CD14-positive monocyte (primary cell): ENCODE data around the gene AFG1L. TPM values are rescaled to one million over a fixed set of nuclear protein-coding genes. Genes with fewer than 3 reads are reported as not detected.

Experiments used
- DNase-seq, 3 donors: peaks; one replicate each; pipeline ENCODE4 v3.0.0-alpha.2; 2011 to 2022
- H2AFZ ChIP-seq: 2 replicates; pipeline ENCODE4 v1.6.0; 2012; ENCODE audit warnings: mild to moderate bottlenecking, low read depth, low read length, inconsistent platforms; ENCODE audit not compliant: insufficient read depth, poor library complexity, severe bottlenecking
- H3K27ac ChIP-seq, 2 donors: 1 replicate in 1 of 2; 2 replicates in 1 of 2; pipeline ENCODE4 v1.5.1; 2012 to 2013; ENCODE audit warnings: low read length in 2 of 2, control low read depth in 1 of 2, inconsistent platforms in 1 of 2, low read depth in 1 of 2, mild to moderate bottlenecking in 1 of 2
- H3K27me3 ChIP-seq, 2 donors: one replicate each; pipeline versions ENCODE4 v1.6.0 to v1.6.1; 2011 to 2013; ENCODE audit warnings: low read length in 2 of 2; ENCODE audit not compliant: control insufficient read depth in 2 of 2, insufficient read depth in 2 of 2
- H3K36me3 ChIP-seq, 2 donors: replicated peaks in 1 of 2; 1 replicate in 1 of 2; 2 replicates in 1 of 2; pipeline versions ENCODE4 v1.5.1 to v1.6.1; 2012 to 2013; ENCODE audit warnings: low read length in 2 of 2, control low read depth in 1 of 2, inconsistent platforms in 1 of 2, mild to moderate bottlenecking in 1 of 2; ENCODE audit not compliant: insufficient read depth in 2 of 2, control insufficient read depth in 1 of 2
- H3K4me1 ChIP-seq, 2 donors: 1 replicate in 1 of 2; 2 replicates in 1 of 2; pipeline versions ENCODE4 v1.5.1 to v1.6.1; 2012 to 2013; ENCODE audit warnings: low read length in 2 of 2, control low read depth in 1 of 2, inconsistent platforms in 1 of 2, mild to moderate bottlenecking in 1 of 2, moderate library complexity in 1 of 2; ENCODE audit not compliant: insufficient read depth in 2 of 2, control insufficient read depth in 1 of 2
- H3K4me2 ChIP-seq: replicated peaks from 2 replicates; pipeline ENCODE3; 2012; ENCODE audit warnings: low read length, moderate library complexity, mild to moderate bottlenecking; ENCODE audit not compliant: poor library complexity, severe bottlenecking; ENCODE audit errors: extremely low read depth
- H3K4me3 ChIP-seq, 3 experiments: fragments of 200-600 bp in 1 of 3; sonication (generic) in 1 of 3; replicated peaks in 1 of 3; 1 replicate in 2 of 3; 2 replicates in 1 of 3; pipeline ENCODE4 v1.5.1; 2011 to 2013; ENCODE audit warnings: low read length in 3 of 3, mild to moderate bottlenecking in 3 of 3, control low read depth in 2 of 3, low read depth in 2 of 3, inconsistent platforms in 1 of 3, moderate library complexity in 1 of 3
- H3K79me2 ChIP-seq: 2 replicates; pipeline ENCODE4 v1.6.0; 2012; ENCODE audit warnings: mild to moderate bottlenecking, control low read depth, inconsistent platforms, low read length, moderate library complexity; ENCODE audit not compliant: insufficient read depth
- H3K9ac ChIP-seq: 2 replicates; pipeline ENCODE4 v1.6.0; 2017; ENCODE audit warnings: low read length, mild to moderate bottlenecking; ENCODE audit not compliant: insufficient read depth, poor library complexity, severe bottlenecking
- H3K9me3 ChIP-seq, 2 donors: replicated peaks in 1 of 2; 1 replicate in 1 of 2; 2 replicates in 1 of 2; pipeline versions ENCODE4 v1.5.1 to v1.6.1; 2012 to 2013; ENCODE audit warnings: low read length in 2 of 2, control low read depth in 1 of 2; ENCODE audit not compliant: control insufficient read depth in 1 of 2, insufficient read depth in 1 of 2
- H4K20me1 ChIP-seq: 2 replicates; pipeline ENCODE4 v1.6.0; 2012; ENCODE audit warnings: mild to moderate bottlenecking, low read length, control low read depth, moderate library complexity; ENCODE audit not compliant: insufficient read depth
- H3K27ac Mint-ChIP-seq, 7 donors: one replicate each; pipeline ENCODE4 v1.8.0; 2020; ENCODE audit warnings: mild to moderate bottlenecking in 7 of 7, mixed read lengths in 7 of 7, moderate library complexity in 6 of 7, inconsistent platforms in 2 of 7
- H3K27me3 Mint-ChIP-seq, 3 donors: one replicate each; pipeline ENCODE4 v1.8.0; 2021 to 2022; ENCODE audit warnings: low read depth in 3 of 3, mild to moderate bottlenecking in 3 of 3, mixed read lengths in 3 of 3, moderate library complexity in 3 of 3, inconsistent platforms in 1 of 3
- H3K36me3 Mint-ChIP-seq, 2 donors: one replicate each; pipeline ENCODE4 v1.8.0; 2020; ENCODE audit warnings: mixed read lengths in 2 of 2, inconsistent platforms in 1 of 2, mild to moderate bottlenecking in 1 of 2
- H3K4me1 Mint-ChIP-seq: one replicate; pipeline ENCODE4 v1.8.0; 2020; ENCODE audit warnings: mild to moderate bottlenecking, mixed read lengths
- H3K4me3 Mint-ChIP-seq, 2 donors: one replicate each; pipeline ENCODE4 v1.8.0; 2020; ENCODE audit warnings: mild to moderate bottlenecking in 2 of 2, mixed read lengths in 2 of 2, moderate library complexity in 1 of 2
- H3K9me3 Mint-ChIP-seq, 7 donors: one replicate each; pipeline ENCODE4 v1.8.0; 2020 to 2022; ENCODE audit warnings: mixed read lengths in 7 of 7, mild to moderate bottlenecking in 6 of 7, moderate library complexity in 6 of 7, inconsistent platforms in 2 of 7
- WGBS: methylation state at CpG from one replicate; pipeline ENCODE4 v1.1.5; 2013; ENCODE audit warnings: missing lambda C conversion rate; ENCODE audit not compliant: insufficient coverage; 5-methylcytosine and 5-hydroxymethylcytosine counted together
- intact Hi-C, 2 donors: fragments of 100-400 bp; cut with micrococcal nuclease; formaldehyde crosslinking; loops; one replicate each; pipeline versions ENCODE4 v1.15.0 to v1.15.1; 2023
- polyA plus RNA-seq, 3 donors: library from polyadenylated mRNA; depleted of rRNA in 1 of 3; unstranded in 2 of 3; stranded (reverse) in 1 of 3; fragments of 300-500 nt in 2 of 3; fragments of >200 nt in 1 of 3; fragmentation: Illumina TruSeq in 2 of 3; gene quantifications; 1 replicate in 2 of 3; 2 replicates in 1 of 3; pipeline ENCODE4 v1.2.3, GENCODE V29; 2012 to 2021
- TF ChIP-seq, protein P1 (sequence below): fragments of 200-600 bp; IDR thresholded peaks from one replicate; pipeline ENCODE4 v1.8.0; 2022; ENCODE audit warnings: antibody characterized with exemption, mild to moderate bottlenecking

Gene AFG1L
- polyA plus RNA-seq, 3 donors = 0.95 to 2.8 (median 2.7) TPM

DNA sequence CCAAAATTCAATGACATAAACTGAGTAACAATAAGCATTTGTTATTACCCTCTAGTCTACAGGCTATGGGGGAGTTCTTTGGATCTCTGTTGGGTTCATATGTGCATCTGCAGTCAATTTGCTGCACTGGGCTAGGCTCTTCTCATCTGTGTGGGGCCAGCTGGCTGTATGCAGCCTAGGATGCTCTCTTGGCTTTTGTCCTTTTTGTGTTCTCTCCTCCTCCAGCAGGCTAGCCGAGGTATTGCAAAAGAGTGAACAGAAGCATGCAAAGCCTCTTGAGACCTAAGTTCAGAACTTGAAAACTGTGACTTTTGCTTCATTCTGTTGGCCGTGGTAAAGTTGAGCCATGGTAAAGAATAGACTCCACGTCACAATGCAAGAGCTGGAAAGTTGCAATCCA lies 203.0 kb downstream of the AFG1L start:
- H3K79me2 ChIP-seq = no peaks in the 10 kb centered on the region
- no peak overlapping the region for H3K4me3 Mint-ChIP-seq
- H3K36me3 ChIP-seq = peaks cover 0 to 2% of the 10 kb centered on the region in 2 donors
- no peaks in the 10 kb centered on the region for H4K20me1 ChIP-seq
- peaks cover 0 to 2% (median 0%) of the 10 kb centered on the region in 7 donors for H3K9me3 Mint-ChIP-seq
- no peaks in the 10 kb centered on the region for H3K4me1 ChIP-seq
- no peak overlapping the region for H3K4me3 ChIP-seq
- intact Hi-C loops = no loop called here
- no peak for DNase-seq
- H3K4me1 Mint-ChIP-seq = no peaks in the 10 kb centered on the region
- H3K4me2 ChIP-seq = no peak overlapping the region
- H3K27me3 Mint-ChIP-seq = peaks cover 0 to 3% (median 0%) of the 10 kb centered on the region in 3 donors
- no peak overlapping the region for H3K9ac ChIP-seq
- H3K27ac ChIP-seq = no peak overlapping the region
- 76% methylated on average over 3 of the region's 3 CpGs for WGBS
- peaks cover 3% of the 10 kb centered on the region in 2 donors for H3K36me3 Mint-ChIP-seq
- TF ChIP-seq, protein P1, sequence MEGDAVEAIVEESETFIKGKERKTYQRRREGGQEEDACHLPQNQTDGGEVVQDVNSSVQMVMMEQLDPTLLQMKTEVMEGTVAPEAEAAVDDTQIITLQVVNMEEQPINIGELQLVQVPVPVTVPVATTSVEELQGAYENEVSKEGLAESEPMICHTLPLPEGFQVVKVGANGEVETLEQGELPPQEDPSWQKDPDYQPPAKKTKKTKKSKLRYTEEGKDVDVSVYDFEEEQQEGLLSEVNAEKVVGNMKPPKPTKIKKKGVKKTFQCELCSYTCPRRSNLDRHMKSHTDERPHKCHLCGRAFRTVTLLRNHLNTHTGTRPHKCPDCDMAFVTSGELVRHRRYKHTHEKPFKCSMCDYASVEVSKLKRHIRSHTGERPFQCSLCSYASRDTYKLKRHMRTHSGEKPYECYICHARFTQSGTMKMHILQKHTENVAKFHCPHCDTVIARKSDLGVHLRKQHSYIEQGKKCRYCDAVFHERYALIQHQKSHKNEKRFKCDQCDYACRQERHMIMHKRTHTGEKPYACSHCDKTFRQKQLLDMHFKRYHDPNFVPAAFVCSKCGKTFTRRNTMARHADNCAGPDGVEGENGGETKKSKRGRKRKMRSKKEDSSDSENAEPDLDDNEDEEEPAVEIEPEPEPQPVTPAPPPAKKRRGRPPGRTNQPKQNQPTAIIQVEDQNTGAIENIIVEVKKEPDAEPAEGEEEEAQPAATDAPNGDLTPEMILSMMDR = no peak
- H3K9me3 ChIP-seq = no peaks in the 10 kb centered on the region
- H2AFZ ChIP-seq = no peak overlapping the region
- H3K27ac Mint-ChIP-seq = no peak overlapping the region
- no peaks in the 10 kb centered on the region for H3K27me3 ChIP-seq

DNA sequence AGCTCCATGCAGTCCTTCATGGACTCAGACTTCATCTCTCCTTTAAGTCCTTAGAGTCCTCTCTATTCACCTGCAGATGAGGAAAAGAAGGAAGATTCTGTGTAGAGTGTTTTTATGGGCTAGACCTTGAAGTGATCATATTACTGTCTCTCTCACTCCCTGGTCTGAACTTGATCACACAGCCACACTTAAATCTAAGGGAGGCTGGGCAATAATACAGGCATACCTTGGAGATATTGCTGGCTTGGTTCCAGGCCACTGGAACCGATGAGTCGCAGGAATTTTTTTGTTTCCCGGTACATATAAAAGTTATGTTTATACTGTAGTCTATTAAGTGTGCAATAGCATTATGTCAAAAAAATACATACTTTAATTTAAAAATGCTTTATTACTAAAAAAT lies 206.7 kb downstream of the AFG1L start:
- Histone ChIP-seq H3K4me3 (no peak overlapping the region), H4K20me1 (no peaks in the 10 kb centered on the region), H2AFZ (no peak overlapping the region), H3K36me3 (peaks cover 0 to 2% of the 10 kb centered on the region in 2 donors), H3K27me3 (no peaks in the 10 kb centered on the region), H3K79me2 (no peaks in the 10 kb centered on the region), H3K9ac (no peak overlapping the region), H3K9me3 (no peaks in the 10 kb centered on the region), H3K27ac (no peak overlapping the region), H3K4me1 (no peaks in the 10 kb centered on the region), H3K4me2 (no peak overlapping the region)
- Mint-ChIP-seq H3K27me3 (peaks cover 0 to 2% (median 0%) of the 10 kb centered on the region in 3 donors), H3K4me1 (no peaks in the 10 kb centered on the region), H3K4me3 (no peak overlapping the region), H3K9me3 (peaks cover 0 to 4% (median 0%) of the 10 kb centered on the region in 7 donors), H3K36me3 (peaks cover 4 to 14% of the 10 kb centered on the region in 2 donors), H3K27ac (no peak overlapping the region)
- intact Hi-C loops = no loop called here
- no peak for DNase-seq
- TF ChIP-seq, protein P1 = no peak
- no CpG with 5 or more reads among the region's 3 CpGs for WGBS
